HG03378 (cell line): ENCODE results near the gene SEMA4C.

ENCODE experiments used
- ATAC-seq: cut with Tn5 transposase; IDR thresholded peaks from one replicate; pipeline ENCODE4 v1.9.1; 2021; ENCODE audit warnings: mild to moderate bottlenecking, moderate library complexity; ENCODE audit not compliant: unreplicated experiment

The SEMA4C gene

GRCh38 chr2:96846825-96847224, 23.1 kb downstream of the SEMA4C start:
- no peak for ATAC-seq

- no peak for ATAC-seq
Measured at GRCh38 chr2:96844405-96844808, 25.5 kb downstream of the SEMA4C start.

DNA sequence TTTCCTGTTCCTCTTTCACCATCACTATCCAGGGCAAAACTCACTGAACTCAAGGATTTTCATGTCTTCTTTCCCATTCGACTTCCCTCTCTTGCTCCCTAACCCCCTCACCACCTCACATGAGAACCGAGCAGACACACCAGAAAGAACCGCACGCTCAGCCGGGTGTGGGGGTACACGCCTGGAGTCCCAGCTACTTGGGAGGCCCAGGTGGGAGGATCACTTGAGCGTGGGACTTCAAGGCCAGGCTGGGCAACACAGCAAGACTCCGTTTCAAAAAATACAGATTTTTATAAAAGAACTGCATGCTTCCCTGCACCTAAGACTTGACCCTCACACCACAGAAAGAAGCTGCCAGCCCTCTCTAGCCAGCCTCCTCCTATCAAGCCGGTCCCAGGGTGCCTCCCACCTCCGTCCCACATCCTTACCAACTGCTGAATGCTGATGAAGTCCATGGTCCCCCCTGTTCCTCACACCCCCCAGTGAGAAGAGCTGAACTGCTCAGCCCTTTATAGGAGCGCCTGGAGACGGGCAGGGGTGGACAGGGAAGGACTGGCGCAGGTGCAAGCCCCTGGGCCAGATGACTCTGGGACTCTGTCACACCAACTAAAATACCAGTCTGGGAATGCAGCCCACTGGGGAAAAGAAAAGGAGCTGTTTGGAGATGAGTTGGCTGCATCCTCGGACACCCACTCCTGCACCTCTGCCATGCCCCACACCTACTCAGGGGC, 26.2 kb downstream of the SEMA4C start, which contains the start of gene ANKRD23:
ANKRD23 (minus strand) TSS at position 484 of the 731 bp plus-strand sequence; CDS start at position 455, 29 bp downstream.
- no peak for ATAC-seq

DNA sequence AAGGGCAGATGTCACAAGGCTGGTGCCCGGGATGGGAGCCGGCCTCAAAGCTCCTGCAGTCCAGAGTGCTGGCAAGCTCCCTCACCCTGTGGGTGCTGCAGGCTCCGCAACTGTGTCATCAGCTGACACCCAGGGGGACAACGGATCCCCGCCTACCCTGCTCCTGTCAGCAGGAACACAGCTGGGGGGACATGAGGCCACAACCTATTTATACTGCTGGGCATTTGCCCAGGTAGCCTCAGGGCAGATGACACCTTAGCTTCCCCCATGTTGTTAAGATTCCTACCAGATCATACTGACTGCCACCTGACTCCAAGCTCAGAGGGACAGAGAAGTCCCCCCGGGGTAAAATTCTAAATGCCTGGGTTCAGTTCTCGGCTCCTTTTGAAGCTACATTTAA, 27.3 kb downstream of the SEMA4C start:
- ATAC-seq: no peak

DNA sequence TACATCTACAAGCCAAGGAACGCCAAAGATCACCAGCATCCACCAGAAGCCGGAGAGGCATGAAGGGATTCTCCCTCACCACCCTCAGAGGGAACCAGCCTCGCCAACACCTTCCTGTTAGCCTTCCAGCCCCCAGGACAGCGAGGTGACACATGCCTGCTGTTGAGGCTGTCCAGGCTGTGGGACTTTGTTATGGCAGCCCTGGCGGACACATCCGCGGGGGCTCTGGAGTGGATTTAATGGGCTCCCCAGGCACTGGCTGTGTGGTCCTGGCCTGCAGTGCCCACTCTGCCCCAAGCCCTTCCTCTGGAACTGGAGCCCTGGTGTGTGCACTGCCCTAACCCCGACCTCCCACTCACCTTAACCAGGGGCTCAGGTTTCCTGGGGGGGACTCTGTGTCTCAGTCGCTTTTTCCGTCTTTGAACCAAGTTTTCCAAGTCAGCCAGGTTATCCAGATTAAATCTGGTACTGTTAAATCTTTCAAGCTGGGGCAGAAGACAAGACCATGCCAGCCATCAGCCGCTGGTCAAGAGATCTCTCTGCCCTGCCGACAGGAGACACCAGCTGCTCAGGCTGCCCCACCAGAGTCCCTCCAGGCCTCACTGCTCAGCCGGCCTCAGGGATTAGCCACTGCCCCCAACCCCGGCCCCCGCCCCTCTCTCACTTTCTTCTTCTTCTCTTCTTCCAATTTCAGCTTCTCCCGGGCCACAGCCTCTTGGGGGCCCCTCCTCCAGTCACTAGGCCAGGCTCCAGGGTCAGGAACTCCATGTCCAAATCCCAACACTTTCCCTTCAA, 28.0 kb downstream of the SEMA4C start:
- no peak for ATAC-seq

- ATAC-seq: no peak
Measured at GRCh38 chr2:96839875-96840850, 29.7 kb downstream of the SEMA4C start.

- no peak for ATAC-seq
Measured at GRCh38 chr2:96839293-96839874, 30.5 kb downstream of the SEMA4C start.

- no peak for ATAC-seq
Measured at GRCh38 chr2:96838345-96839292, 31.3 kb downstream of the SEMA4C start.

DNA sequence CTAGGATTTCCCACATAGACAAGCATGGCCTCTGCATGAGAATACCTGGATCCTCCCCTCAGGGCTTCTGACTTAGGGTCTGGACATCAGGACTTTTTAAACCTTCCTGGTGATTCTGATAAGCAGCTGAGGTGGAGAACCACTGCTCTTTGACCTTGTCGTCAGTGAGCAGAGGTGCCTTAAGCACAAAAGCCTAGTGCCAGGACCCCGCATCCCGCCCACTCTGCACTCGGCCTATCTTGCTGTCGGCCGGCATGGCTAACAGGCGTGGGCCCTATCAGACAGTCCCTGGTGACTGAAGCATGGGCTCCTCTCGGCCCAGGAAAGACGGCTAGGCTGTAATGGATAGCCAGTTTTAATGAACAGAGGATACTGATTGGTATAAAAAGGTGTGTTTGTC, 32.3 kb downstream of the SEMA4C start:
- ATAC-seq: no peak

DNA sequence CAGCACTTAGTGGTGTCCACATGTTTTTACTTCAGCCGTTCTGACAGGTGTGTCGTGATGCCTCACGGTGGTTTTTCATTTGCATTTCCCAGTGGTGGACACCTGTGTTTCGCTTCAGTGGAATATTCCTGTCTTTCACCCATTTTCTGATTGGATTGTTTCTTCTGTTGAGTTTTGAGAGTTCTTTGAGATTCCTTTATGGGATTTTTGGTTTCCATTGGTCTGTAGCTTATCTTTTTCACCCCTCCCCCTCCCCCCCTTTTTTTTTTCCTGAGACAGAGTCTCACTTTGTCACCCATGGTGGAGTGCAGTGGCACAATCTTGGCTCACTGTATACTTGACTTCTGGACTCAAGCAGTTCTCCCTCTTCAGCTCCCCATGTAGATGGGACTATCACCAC, 34.0 kb downstream of the SEMA4C start:
- no peak for ATAC-seq

GRCh38 chr2:96832754-96833507, 36.9 kb downstream of the SEMA4C start:
- no peak for ATAC-seq

DNA sequence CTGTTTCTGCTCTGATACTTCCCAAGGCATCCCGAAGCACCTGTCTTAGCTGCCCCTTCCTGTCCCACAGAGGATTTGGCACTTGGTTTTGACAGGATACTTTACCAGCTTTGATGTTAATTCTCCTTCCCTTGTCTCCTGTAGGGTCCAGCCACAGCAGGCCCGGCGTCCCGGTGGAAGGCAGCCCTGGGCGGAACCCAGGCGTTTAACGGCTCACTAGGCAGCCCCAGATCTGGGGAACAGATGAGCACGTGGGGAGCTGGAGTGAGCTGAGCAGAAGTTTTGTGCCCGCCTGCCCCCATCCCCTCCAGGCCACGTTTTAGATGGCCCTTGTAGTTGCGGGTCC, 37.5 kb downstream of the SEMA4C start:
- ATAC-seq: no peak

DNA sequence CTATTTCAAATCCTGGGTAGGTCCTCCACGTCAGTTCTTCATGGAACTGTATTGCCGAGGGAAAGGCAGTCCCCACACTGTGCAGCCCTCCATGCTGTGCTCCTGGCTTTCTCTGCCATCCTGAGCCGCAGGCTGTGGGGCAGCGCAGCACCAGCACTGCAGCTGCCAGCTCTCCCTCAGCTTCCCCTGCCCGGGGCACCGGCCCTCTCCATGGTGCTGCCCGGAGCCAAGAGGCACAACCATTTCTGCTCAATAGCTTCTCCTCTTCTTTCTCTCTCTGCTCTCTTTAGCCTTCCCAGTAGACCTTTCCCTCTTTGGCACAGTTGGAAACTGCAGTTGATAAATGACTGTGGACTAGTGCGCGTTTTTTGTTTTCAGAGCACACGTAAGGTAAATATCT, 38.2 kb downstream of the SEMA4C start:
- no peak for ATAC-seq

GRCh38 chr2:96830044-96830562, 39.8 kb downstream of the SEMA4C start:
- ATAC-seq: no peak

DNA sequence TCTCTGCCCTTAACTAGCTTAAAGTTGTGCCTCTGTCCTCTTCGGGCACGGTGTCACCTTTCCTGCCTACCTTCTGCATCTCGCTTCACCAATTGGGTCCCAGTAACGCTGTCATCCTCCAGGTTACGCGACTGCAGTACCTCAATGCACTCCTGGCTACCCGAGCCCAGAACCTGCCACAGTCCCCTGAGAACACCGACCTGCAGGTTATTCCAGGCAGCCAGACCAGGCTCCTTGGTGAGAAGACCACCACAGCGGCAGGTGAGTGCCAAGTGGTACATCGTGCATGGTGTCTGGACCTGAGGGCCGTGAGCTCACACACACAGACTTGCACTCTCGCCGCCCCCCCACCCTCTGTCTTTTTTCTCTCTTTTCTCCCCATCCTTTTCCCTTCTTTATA, 41.0 kb downstream of the SEMA4C start:
- no peak for ATAC-seq

DNA sequence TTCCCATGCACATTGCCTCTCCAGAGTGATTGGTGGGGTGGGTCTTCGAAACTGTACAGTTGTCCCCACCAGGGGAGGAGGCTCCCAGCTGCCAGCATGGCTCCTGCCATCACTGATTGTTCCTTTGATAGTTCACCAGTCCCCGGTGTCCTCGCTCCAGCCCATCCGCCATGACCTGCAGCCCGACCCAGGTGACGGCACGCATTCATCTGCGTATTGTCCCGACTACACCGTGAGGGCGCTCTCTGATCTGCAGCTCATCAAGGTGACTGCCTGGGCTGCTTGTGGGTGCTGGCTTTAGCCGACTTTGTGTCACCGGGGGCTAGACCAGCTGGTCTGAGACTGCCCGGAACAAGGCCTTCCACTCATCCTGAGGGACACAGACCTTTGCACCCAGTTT, 41.4 kb downstream of the SEMA4C start:
- no peak for ATAC-seq

DNA sequence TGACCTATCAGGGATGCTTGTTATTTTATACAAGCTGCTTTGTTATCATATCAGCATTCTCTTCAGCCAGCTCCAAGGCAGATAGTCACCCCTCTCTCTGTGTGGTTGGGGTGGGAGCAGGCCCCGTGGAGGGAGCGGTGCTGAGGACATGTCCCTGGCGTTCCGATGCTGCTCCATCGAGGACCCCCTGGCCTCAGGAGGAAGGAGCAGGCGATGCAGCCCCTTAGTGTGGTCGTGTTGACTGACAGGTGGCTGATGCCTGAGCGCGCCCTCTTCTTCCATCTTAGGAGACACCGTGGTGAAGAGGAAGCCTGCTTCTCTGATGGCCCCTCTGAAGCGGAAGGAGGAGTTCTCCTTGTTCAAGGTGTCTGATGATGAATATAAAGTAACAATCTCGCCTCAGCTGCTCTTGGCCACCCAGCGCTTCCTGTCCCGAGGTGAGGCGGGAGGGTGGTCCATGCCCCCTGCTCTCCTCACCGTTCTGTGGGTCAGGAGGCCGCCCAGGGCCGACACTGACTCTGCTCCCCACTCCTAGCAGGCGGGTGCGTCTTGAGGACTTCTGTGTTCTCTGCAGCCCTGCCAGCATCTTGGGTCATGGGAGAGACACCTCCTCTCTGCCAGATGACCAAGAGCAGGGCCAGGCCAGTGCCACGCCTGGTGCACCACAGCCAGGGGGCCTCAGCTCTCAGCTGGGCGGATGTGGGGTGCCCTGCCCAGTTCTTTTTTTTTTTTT, 43.2 kb downstream of the SEMA4C start:
- ATAC-seq: no peak

DNA sequence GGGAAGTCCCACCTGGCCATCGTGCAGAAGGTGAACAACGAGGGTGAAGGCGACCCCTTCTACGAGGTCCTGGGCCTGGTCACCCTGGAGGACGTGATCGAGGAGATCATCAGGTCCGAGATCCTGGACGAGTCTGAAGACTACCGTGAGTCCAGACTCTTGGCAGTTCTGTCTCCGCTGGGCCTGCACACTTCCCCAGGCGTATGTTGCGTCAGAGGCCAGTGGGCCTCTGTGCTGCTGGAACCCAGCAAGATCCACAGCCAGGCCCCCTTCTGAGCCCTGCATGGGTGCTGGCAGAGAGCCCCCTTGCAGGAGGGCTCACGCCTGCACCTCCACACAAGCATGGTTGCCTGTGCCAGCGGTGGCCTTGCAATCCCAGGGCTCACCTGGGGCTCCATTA, 44.8 kb downstream of the SEMA4C start:
- ATAC-seq: no peak
